HepG2 (cell line): ENCODE results near the gene CSNK1E. TPM values are rescaled to one million over a fixed set of nuclear protein-coding genes. Genes with fewer than 3 reads are reported as not detected.
A peak's percentile ranks its signal among the peaks of the same experiment; 100 is the strongest.

Experiments
- ATAC-seq: fragments of 200-7000 bp; cut with Tn5 transposase; 3 replicates; pipeline ENCODE4 v1.9.1; 2020; ENCODE audit warnings: mild to moderate bottlenecking, moderate library complexity
- BruUV-seq: library from RNA; stranded (reverse); fragments of 400-500 nt; replicated peaks from 2 replicates; lab custom pipeline; 2021; lab: Mats Ljungman, UMichigan
- CTCF ChIA-PET: fragments of 300-600 bp; formaldehyde crosslinking; extraction: SDS; loops from one replicate; lab custom pipeline; 2021; ENCODE audit warnings: low total read pairs, inconsistent platforms, low intra/inter-chr PET ratio; lab: Yijun Ruan, JAX
- POLR2A ChIA-PET: fragments of 350-600 bp; sonication (Branson Sonifier 250); formaldehyde crosslinking; loops from one replicate; lab custom pipeline; 2020; ENCODE audit warnings: antibody characterized with exemption, inconsistent platforms; lab: Yijun Ruan, JAX
- DNase-seq: peaks from one replicate; pipeline ENCODE4 v3.0.0-alpha.2; 2015; ENCODE audit warnings: low spot score
- FAIRE-seq: peaks from 3 replicates; lab custom pipeline; 2011; peaks lifted over from hg19 to GRCh38; lab: Jason Lieb, UNC
- H2AFZ ChIP-seq: one replicate; pipeline ENCODE4 v1.6.1; 2011; ENCODE audit warnings: low read length, inconsistent platforms
- H3K27ac ChIP-seq: fragments of 300-600 bp; 3 replicates; pipeline ENCODE4 v1.8.0; 2011; ENCODE audit warnings: mixed run types, mild to moderate bottlenecking, mixed read lengths, low read length, inconsistent platforms; ENCODE audit not compliant: insufficient read depth; ENCODE audit errors: extremely low read length
- H3K27me3 ChIP-seq, 2 experiments: fragments of 200-600 bp in 1 of 2; 2 replicates in 1 of 2; 3 replicates in 1 of 2; pipeline versions ENCODE4 v1.6.0 to v1.8.0; 2011; ENCODE audit warnings: low read length in 2 of 2, mild to moderate bottlenecking in 2 of 2, moderate library complexity in 2 of 2, inconsistent platforms in 1 of 2; ENCODE audit not compliant: insufficient read depth in 2 of 2, control insufficient read depth in 1 of 2
- H3K36me3 ChIP-seq, 2 experiments: fragments of 200-600 bp in 1 of 2; replicated peaks in 1 of 2; 2 replicates in 1 of 2; 3 replicates in 1 of 2; pipeline versions ENCODE4 v1.5.1 to v1.8.0; 2011; ENCODE audit warnings: low read length in 2 of 2, inconsistent platforms in 1 of 2; ENCODE audit not compliant: insufficient read depth in 2 of 2, control insufficient read depth in 1 of 2
- H3K4me1 ChIP-seq: 2 replicates; pipeline ENCODE4 v1.5.1; 2012; ENCODE audit warnings: low read length, inconsistent platforms; ENCODE audit not compliant: insufficient read depth
- H3K4me2 ChIP-seq: 2 replicates; pipeline ENCODE4 v1.6.0; 2011; ENCODE audit warnings: low read depth, low read length, inconsistent platforms
- H3K4me3 ChIP-seq, 3 experiments: fragments of 200-600 bp in 1 of 3; sonication (generic), shearing (Covaris generic) in 1 of 3; replicated peaks in 1 of 3; 2 replicates each; pipeline ENCODE4 v1.5.1; 2011 to 2016; ENCODE audit warnings: low read length in 3 of 3, inconsistent platforms in 2 of 3, low read depth in 2 of 3, mild to moderate bottlenecking in 2 of 3, control low read depth in 1 of 3, mixed read lengths in 1 of 3; ENCODE audit not compliant: insufficient read depth in 1 of 3
- H3K79me2 ChIP-seq: one replicate; pipeline ENCODE4 v1.6.1; 2011; ENCODE audit warnings: low read length, inconsistent platforms; ENCODE audit not compliant: insufficient read depth
- H3K9ac ChIP-seq: 2 replicates; pipeline ENCODE4 v1.6.0; 2011; ENCODE audit warnings: mild to moderate bottlenecking, low read depth, low read length, inconsistent platforms; ENCODE audit not compliant: insufficient read depth
- H3K9me3 ChIP-seq: 2 replicates; pipeline ENCODE4 v1.5.1; 2012; ENCODE audit warnings: mild to moderate bottlenecking, low read length
- H4K20me1 ChIP-seq: 2 replicates; pipeline ENCODE4 v1.6.0; 2011; ENCODE audit warnings: inconsistent platforms, mild to moderate bottlenecking, low read length, moderate library complexity; ENCODE audit not compliant: insufficient read depth
- CENPX ChIP-seq: sonication (generic); formaldehyde crosslinking; IDR thresholded peaks from 2 replicates; pipeline ENCODE4 v1.9.0; 2021; ENCODE audit warnings: mild to moderate bottlenecking, missing genetic modification reagents, moderate library complexity
- ELF3 ChIP-seq: IDR thresholded peaks from 2 replicates; pipeline ENCODE4 v1.6.1; 2016; ENCODE audit warnings: missing genetic modification reagents, missing compliant biosample characterization
- ELK4 ChIP-seq: sonication (generic); formaldehyde crosslinking; IDR thresholded peaks from 2 replicates; pipeline ENCODE4 v1.9.0; 2021; ENCODE audit warnings: missing genetic modification reagents, borderline replicate concordance
- GATAD2A ChIP-seq: IDR thresholded peaks from 2 replicates; pipeline ENCODE4 v1.6.1; 2016
- HOXA9 ChIP-seq: sonication (generic); formaldehyde crosslinking; IDR thresholded peaks from 2 replicates; pipeline ENCODE4 v1.8.1; 2022; ENCODE audit warnings: missing genetic modification reagents, mild to moderate bottlenecking, moderate library complexity, borderline replicate concordance
- KDM2A ChIP-seq: sonication (generic); formaldehyde crosslinking; IDR thresholded peaks from 2 replicates; pipeline ENCODE4 v1.4.0; 2020; ENCODE audit warnings: low read depth, missing genetic modification reagents, borderline replicate concordance
- MED1 ChIP-seq: sonication (generic); formaldehyde crosslinking; IDR thresholded peaks from 2 replicates; pipeline ENCODE4 v1.4.0; 2020; ENCODE audit warnings: missing genetic modification reagents
- REPIN1 ChIP-seq: sonication (generic); formaldehyde crosslinking; IDR thresholded peaks from 2 replicates; pipeline ENCODE4 v1.8.0; 2022; ENCODE audit warnings: missing genetic modification reagents, low read depth, mild to moderate bottlenecking, borderline replicate concordance
- SAP130 ChIP-seq: IDR thresholded peaks from 2 replicates; pipeline ENCODE4 v1.6.1; 2016; ENCODE audit warnings: low read depth
- SRSF9 ChIP-seq: fragments of 200-400 bp; formaldehyde crosslinking; IDR thresholded peaks from 2 replicates; pipeline ENCODE4 v1.6.1; 2018; ENCODE audit warnings: borderline replicate concordance, mild to moderate bottlenecking, low read depth, low read length; ENCODE audit not compliant: insufficient read depth, poor library complexity, severe bottlenecking
- TEAD3 ChIP-seq: optimal IDR thresholded peaks from 2 replicates; pipeline ENCODE3; 2016; ENCODE audit warnings: borderline replicate concordance
- ZFP41 ChIP-seq: sonication (generic); formaldehyde crosslinking; IDR thresholded peaks from 2 replicates; pipeline ENCODE4 v1.4.0; 2020; ENCODE audit warnings: mild to moderate bottlenecking, missing genetic modification reagents, borderline replicate concordance
- ZNF34 ChIP-seq: sonication (generic); formaldehyde crosslinking; IDR thresholded peaks from 2 replicates; pipeline ENCODE4 v1.4.0; 2020; ENCODE audit warnings: mild to moderate bottlenecking, missing genetic modification reagents, borderline replicate concordance
- ZNF580 ChIP-seq: IDR thresholded peaks from 2 replicates; pipeline ENCODE4 v1.6.1; 2016; ENCODE audit warnings: low read depth, borderline replicate concordance
- ZNF777 ChIP-seq: sonication (generic); formaldehyde crosslinking; IDR thresholded peaks from 2 replicates; pipeline ENCODE4 v1.4.0; 2020; ENCODE audit warnings: missing genetic modification reagents
- WGBS: methylation state at CpG from one replicate; pipeline ENCODE4 v1.1.6; 2017; ENCODE audit warnings: low lambda C conversion rate; 5-methylcytosine and 5-hydroxymethylcytosine counted together
- in situ Hi-C: cut with HindIII; loops from 2 replicates; pipeline ENCODE4 v1.10.0; 2017; ENCODE audit warnings: low pct_unique_long_range_greater_than_20kb; ENCODE audit not compliant: extremely low pct_ligation_motif_present
- intact Hi-C: fragments of 100-400 bp; cut with micrococcal nuclease; formaldehyde crosslinking; loops from one replicate; pipeline ENCODE4 v1.10.0; 2022; ENCODE audit not compliant: unreplicated experiment
- polyA plus RNA-seq, 8 experiments: library from polyadenylated mRNA; depleted of rRNA in 3 of 8; stranded (reverse) in 7 of 8; unstranded in 1 of 8; fragments of >200 nt; fragmentation: Illumina TruSeq in 4 of 8; extraction: Trizol in 4 of 8; gene quantifications; 2 replicates each; pipeline versions ENCODE4 v1.2.1 to v1.2.3, GENCODE V29; 2011 to 2016; ENCODE audit warnings: low read depth in 4 of 8, missing spikeins in 1 of 8, mixed read lengths in 1 of 8; ENCODE audit not compliant: insufficient read depth in 1 of 8
- total RNA-seq, 5 experiments: library from RNA; depleted of rRNA; stranded (reverse); fragments of >200 nt; fragmentation: Illumina TruSeq; extraction: Trizol; gene quantifications; 2 replicates each; pipeline ENCODE4 v1.2.3, GENCODE V29; 2016; ENCODE audit warnings: low read depth in 1 of 5

Gene CSNK1E
- total and polyA plus RNA-seq, 2 of the 13 experiments (the other 11 are each of a cell fraction or from before 2014, with no cell fraction given): 34.7 to 129 TPM

DNA sequence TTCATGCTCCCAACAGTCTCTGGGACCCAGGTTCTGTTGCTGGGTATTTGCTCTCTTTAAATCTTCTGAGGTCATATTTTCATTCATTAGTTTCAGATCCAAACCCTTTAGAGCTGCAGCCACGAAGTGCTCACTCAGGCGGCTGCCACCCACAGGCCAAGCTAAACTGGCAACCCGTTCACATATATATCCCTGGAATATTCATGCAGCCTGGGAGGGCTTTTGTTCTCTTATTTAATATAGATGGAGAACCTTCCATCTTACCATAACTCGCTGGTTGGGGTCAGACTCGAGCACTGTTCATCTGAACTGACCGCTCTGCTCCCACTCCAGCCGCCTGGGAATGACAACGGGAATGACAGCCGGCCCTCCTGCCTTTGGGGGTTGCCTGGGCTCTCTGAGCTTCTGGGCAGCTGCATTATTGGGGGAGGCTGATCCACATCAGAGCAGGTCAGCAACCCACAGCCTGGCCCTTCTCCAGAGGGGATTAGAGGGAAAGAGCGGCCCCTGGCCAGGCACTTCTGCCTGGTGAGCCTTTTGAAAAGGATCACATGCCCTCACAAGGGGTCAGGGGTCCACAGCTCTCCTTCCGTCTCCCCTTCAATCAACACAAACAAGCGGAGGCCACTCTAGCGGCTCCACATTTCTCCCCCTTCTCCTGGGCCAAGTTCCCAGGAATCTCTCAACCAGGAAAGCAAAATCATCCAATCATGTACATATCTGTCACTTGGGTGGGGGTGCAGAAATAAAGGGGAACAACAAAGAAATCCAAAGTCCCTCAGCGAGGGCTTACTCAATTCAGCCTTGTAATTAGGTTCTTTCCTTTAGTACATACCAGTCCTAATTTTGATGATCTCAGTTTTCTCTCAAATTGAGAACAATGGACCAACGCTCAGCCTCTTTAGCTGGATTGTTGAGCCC lies 56.2 kb downstream of the CSNK1E start (continued):
- no peak for TF ChIP-seq KDM2A
- peak; percentile 54; the same call in 1 of the 2 replicates for TF ChIP-seq GATAD2A (CRISPR knock-in tag)
- TF ChIP-seq TEAD3 (CRISPR knock-in tag): peak; percentile 25
- TF ChIP-seq MED1: peak; percentile 65
- no peak for TF ChIP-seq HOXA9 (CRISPR knock-in tag)
- TF ChIP-seq SAP130: peak; percentile 44
- peak; percentile 37; the same call in 1 of the 2 replicates for TF ChIP-seq ELF3

GRCh38 chr22:38259370-38259769 lies 57.9 kb downstream of the CSNK1E start:
- Histone ChIP-seq H3K4me2 (no peak overlapping the region), H3K4me1 (peaks cover 52% of the 10 kb centered on the region), H3K79me2 (peaks cover 14% of the 10 kb centered on the region), H2AFZ (no peak overlapping the region), H3K27ac (no peak overlapping the region), H3K27me3 (no peaks in the 10 kb centered on the region), H4K20me1 (no peaks in the 10 kb centered on the region; the same call in 1 of the 2 replicates), H3K4me3 (no peak overlapping the region), H3K9ac (no peak overlapping the region), H3K36me3 (no peaks in the 10 kb centered on the region), H3K9me3 (no peaks in the 10 kb centered on the region)
- BruUV-seq: no TSS peak
- FAIRE-seq (no peak), ATAC-seq (no peak), DNase-seq (no peak)
- in situ Hi-C loops (no loop called here), intact Hi-C loops (no loop called here)
- TF ChIP-seq ELK4 (CRISPR knock-in tag) (no peak), ZNF34 (no peak), ZNF777 (CRISPR knock-in tag) (no peak), CENPX (no peak), SRSF9 (no peak), REPIN1 (CRISPR knock-in tag) (no peak), ZFP41 (CRISPR knock-in tag) (no peak), ZNF580 (CRISPR knock-in tag) (no peak)
- POLR2A ChIA-PET: no interaction called here
- 96% methylated on average over 8 of the region's 8 CpGs for WGBS
- CTCF ChIA-PET: no interaction called here
